OCI-LY7 (cell line): ENCODE measurements around the gene GRID1.

Experiments used
- CTCF ChIP-seq: fragments of 200-600 bp; sonication (generic); conservative IDR thresholded peaks from 2 replicates; pipeline ENCODE4 v1.5.1; 2014; ENCODE audit warnings: mild to moderate bottlenecking, antibody characterized with exemption, low read length, moderate library complexity, mixed read lengths
- EZH2phosphoT487 ChIP-seq: fragments of 200-600 bp; sonication (generic); IDR thresholded peaks from 2 replicates; pipeline ENCODE4 v1.6.1; 2018; ENCODE audit warnings: low read depth, borderline replicate concordance, mild to moderate bottlenecking, mixed run types, antibody characterized with exemption, low read length, moderate library complexity, mixed read lengths

DNA sequence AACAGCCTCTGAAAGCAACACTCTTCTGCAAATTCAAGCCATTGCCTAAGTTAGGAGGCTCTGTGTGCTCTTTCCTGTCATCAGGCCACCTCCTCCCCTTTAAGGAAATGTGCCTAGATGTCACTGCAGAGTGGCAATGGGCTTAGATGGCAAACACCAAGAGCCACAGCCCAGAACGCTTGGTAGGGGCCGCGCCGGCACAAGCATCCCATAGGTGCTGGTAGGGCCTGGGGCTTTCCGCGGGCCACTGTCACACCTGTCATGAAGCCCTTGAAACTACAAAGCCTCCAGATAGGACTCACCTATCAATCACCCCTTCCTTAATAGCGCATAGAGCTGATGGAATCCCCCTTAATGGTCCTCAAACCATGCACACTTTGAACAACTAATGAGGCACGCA, 299.9 kb downstream of the GRID1 start:
- TF ChIP-seq CTCF (no peak), EZH2phosphoT487 (no peak)
